Regular cardiac myocyte (primary cell): ENCODE results near the gene PDGFC. TPM values are rescaled to one million over a fixed set of nuclear protein-coding genes. Genes with fewer than 3 reads are reported as not detected.

Experiments
- total RNA-seq: library from RNA; depleted of rRNA; stranded (reverse); fragments of >200 nt; gene quantifications from 2 replicates; pipeline ENCODE4 v1.2.3, GENCODE V29; 2014

The PDGFC gene, protein sequence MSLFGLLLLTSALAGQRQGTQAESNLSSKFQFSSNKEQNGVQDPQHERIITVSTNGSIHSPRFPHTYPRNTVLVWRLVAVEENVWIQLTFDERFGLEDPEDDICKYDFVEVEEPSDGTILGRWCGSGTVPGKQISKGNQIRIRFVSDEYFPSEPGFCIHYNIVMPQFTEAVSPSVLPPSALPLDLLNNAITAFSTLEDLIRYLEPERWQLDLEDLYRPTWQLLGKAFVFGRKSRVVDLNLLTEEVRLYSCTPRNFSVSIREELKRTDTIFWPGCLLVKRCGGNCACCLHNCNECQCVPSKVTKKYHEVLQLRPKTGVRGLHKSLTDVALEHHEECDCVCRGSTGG
- total RNA-seq: 53.3 and 67.9 TPM in 2 replicates

DNA sequence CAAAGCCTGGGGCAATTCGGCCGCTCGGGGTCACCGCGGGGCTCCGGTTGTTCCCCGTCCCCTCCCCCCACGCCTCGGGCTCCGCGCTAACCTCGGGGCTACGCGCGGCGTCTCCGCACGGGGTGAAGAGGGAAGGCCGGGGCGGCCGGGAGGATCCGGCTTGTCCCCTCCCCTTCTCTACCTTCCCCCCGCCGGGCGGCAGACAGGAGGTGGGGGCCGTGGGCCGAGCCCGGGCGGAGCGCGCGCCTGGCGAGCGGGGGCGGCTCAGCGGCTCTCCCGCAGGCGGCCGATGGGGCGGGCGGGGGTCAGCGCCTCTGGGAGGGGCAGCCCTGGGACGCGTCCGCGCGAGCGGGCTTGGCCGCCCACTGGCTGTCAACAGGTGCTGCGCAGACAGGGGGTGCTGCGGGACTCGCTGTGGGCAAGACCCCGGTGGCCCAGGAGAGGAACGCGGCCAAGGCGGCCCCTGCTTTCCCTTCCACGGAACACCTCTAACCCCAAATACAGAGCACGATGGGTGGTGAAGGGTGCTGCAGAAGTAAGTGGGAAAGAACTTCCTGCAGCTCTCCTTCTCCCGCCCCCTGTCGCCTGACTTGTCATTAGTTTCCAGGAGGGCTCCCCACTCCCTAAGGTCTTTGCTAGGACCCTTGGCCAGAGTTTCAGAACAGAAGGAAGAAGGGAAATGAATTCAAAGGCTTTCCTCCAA, at the start of gene PDGFC:
Gene PDGFC, minus strand, starts transcription at position 124 of the 703 bp plus-strand sequence. CDS start 896 bp downstream, outside the sequence.

Other genes starting within 250 kb of the PDGFC start
- gene GLRB, start 104.4 kb upstream of the PDGFC start, total RNA-seq: 11.7 and 31.9 TPM in 2 replicates
- under 0.01 TPM in 1 of 2 replicates, not detected in the other for gene GRIA2, start 248.9 kb upstream of the PDGFC start, total RNA-seq